ENCODE results near the gene LRIG3. TPM values are rescaled to one million over a fixed set of nuclear protein-coding genes. Genes with fewer than 3 reads are reported as not detected.

Gene LRIG3, protein sequence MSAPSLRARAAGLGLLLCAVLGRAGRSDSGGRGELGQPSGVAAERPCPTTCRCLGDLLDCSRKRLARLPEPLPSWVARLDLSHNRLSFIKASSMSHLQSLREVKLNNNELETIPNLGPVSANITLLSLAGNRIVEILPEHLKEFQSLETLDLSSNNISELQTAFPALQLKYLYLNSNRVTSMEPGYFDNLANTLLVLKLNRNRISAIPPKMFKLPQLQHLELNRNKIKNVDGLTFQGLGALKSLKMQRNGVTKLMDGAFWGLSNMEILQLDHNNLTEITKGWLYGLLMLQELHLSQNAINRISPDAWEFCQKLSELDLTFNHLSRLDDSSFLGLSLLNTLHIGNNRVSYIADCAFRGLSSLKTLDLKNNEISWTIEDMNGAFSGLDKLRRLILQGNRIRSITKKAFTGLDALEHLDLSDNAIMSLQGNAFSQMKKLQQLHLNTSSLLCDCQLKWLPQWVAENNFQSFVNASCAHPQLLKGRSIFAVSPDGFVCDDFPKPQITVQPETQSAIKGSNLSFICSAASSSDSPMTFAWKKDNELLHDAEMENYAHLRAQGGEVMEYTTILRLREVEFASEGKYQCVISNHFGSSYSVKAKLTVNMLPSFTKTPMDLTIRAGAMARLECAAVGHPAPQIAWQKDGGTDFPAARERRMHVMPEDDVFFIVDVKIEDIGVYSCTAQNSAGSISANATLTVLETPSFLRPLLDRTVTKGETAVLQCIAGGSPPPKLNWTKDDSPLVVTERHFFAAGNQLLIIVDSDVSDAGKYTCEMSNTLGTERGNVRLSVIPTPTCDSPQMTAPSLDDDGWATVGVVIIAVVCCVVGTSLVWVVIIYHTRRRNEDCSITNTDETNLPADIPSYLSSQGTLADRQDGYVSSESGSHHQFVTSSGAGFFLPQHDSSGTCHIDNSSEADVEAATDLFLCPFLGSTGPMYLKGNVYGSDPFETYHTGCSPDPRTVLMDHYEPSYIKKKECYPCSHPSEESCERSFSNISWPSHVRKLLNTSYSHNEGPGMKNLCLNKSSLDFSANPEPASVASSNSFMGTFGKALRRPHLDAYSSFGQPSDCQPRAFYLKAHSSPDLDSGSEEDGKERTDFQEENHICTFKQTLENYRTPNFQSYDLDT
- 5.1 to 7.2 TPM (median 6.0 TPM) in 5 replicates for total RNA-seq (2022; extraction: Qiagen RNA extraction; ENCODE audit: low read depth)

DNA sequence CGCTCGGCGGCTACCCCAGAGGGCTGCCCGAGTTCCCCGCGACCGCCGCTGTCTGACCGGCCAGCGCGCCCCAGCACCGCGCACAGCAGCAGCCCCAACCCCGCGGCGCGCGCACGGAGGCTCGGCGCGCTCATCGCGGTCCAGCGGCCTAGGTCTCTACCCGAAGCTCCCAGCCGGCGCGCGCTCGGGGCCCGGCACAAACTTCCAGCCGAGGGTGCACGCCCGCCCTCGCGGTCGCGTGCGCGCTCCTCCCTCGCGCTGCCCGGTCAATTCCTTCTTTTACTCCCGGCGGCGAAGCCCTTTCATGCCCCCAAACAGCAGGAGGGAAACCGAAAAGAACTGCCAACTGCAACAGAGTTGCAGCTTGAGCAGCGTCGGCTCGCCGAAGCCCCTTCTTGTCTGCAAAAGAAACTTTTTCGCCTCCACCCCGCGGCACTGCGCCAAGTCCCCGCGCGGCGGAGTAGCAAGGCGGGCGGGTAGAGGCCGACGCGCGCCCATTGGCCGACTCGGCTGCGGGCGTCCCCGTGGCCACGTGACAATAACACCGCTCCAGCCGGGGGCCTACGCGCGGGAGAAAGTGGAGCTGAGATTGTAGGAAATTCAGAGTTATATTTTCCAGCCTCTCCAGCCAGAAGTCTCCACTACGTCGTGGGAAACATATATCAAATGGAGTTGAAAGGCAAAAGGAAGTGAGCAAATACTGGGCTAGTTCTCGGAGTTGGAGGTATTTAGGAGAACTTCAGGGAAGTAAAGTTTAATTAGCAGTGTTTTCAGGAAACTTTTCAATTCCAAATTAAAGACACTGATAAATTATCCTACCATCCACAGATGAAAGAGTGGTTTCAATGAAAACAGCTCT is at the start of gene LRIG3:
TSS of gene LRIG3 (minus strand) at position 403 of the 859 bp plus-strand sequence. CDS start at position 134, 269 bp downstream.

Measured in A549 treated with RU486 at 1 μM for 4 hours (cell line).